Epithelial cell of proximal tubule (primary cell): ENCODE measurements around the gene ACKR3. TPM values are rescaled to one million over a fixed set of nuclear protein-coding genes. Genes with fewer than 3 reads are reported as not detected.

Experiments
- DNase-seq: peaks from one replicate; pipeline ENCODE4 v3.0.0-alpha.2; 2011; ENCODE audit warnings: low read depth
- H3K4me3 ChIP-seq: 2 replicates; pipeline ENCODE4 v1.5.1; 2011; ENCODE audit warnings: low read depth, mild to moderate bottlenecking, low read length
- CTCF ChIP-seq: conservative IDR thresholded peaks from 2 replicates; pipeline ENCODE4 v1.5.1; 2012; ENCODE audit warnings: low read depth, mild to moderate bottlenecking, low read length
- total RNA-seq: library from RNA; depleted of rRNA; stranded (reverse); fragments of >200 nt; gene quantifications from 2 replicates; pipeline ENCODE4 v1.2.3, GENCODE V29; 2015

Gene ACKR3
- total RNA-seq, 1 donor from 2014 or later: not detected

- TF ChIP-seq CTCF: no peak
- no peak overlapping the region for H3K4me3 ChIP-seq
- no peak for DNase-seq
Observed at GRCh38 chr2:236621786-236622185, 52.2 kb downstream of the ACKR3 start.

- no peak overlapping the region for H3K4me3 ChIP-seq
- no peak for DNase-seq
- TF ChIP-seq CTCF: no peak
Observed at GRCh38 chr2:236622201-236622600, 52.6 kb downstream of the ACKR3 start.

GRCh38 chr2:236622660-236623059, 53.0 kb downstream of the ACKR3 start:
- TF ChIP-seq CTCF: no peak
- DNase-seq: no peak
- no peak overlapping the region for H3K4me3 ChIP-seq

- no peak overlapping the region for H3K4me3 ChIP-seq
- TF ChIP-seq CTCF: no peak
- no peak for DNase-seq
Observed at GRCh38 chr2:236623816-236624215, 54.2 kb downstream of the ACKR3 start.

- no peak overlapping the region for H3K4me3 ChIP-seq
- DNase-seq: no peak
- no peak for TF ChIP-seq CTCF
Observed at GRCh38 chr2:236625156-236625690, 55.6 kb downstream of the ACKR3 start.

GRCh38 chr2:236626391-236627150, 56.9 kb downstream of the ACKR3 start:
- TF ChIP-seq CTCF: no peak
- DNase-seq: no peak
- H3K4me3 ChIP-seq: no peak overlapping the region

- no peak for TF ChIP-seq CTCF
- no peak overlapping the region for H3K4me3 ChIP-seq
Observed at GRCh38 chr2:236627193-236627592, 57.6 kb downstream of the ACKR3 start.

More at GRCh38 chr2:236627193-236627592, 57.6 kb downstream of the ACKR3 start:
- no peak for DNase-seq
